Measurements from ENCODE around the gene SH2D3C. TPM values are rescaled to one million over a fixed set of nuclear protein-coding genes. Genes with fewer than 3 reads are reported as not detected.

Gene SH2D3C
- total and polyA plus RNA-seq, 4 donors = 34.5 to 51.5 (median 42.0) TPM

GRCh38 chr9:127773981-127774380, 4.5 kb downstream of the SH2D3C start:
- ATAC-seq (ENCODE audit: insufficient read depth, low FRiP score) (no peak), DNase-seq (no peak)
- 89 to 94% methylated on average over 10 of the region's 10 CpGs for WGBS, 2 donors
- Histone ChIP-seq H3K36me3 (ENCODE audit: control insufficient read depth in 4 of 4, insufficient read depth in 4 of 4, low read length in 4 of 4) (peaks cover 0 to 3% (median under 1%) of the 10 kb centered on the region in 4 donors), H3K4me1 (ENCODE audit: control insufficient read depth in 5 of 5, insufficient read depth in 5 of 5, low read length in 5 of 5) (peaks cover 0 to 18% (median 3%) of the 10 kb centered on the region in 5 donors), H3K4me3 (no peak overlapping the region), H3K9ac (ENCODE audit: insufficient read depth in 1 of 2, low read length in 2 of 2) (no peak overlapping the region), H3K27me3 (ENCODE audit: control insufficient read depth in 3 of 3, insufficient read depth in 3 of 3, low read length in 2 of 3) (no peaks in the 10 kb centered on the region), H3K9me3 (ENCODE audit: control insufficient read depth in 4 of 4, insufficient read depth in 3 of 4, low read length in 3 of 4) (no peaks in the 10 kb centered on the region), H3K27ac (ENCODE audit: low read depth in 1 of 2, low read length in 1 of 2) (no peak overlapping the region)
- TF ChIP-seq CTCF (IDR thresholded peaks at IDR 0.05; ENCODE audit: control extremely low read depth, extremely low read depth) = no peak

- Histone ChIP-seq H3K4me1 (ENCODE audit: control insufficient read depth in 5 of 5, insufficient read depth in 5 of 5, low read length in 5 of 5) (peaks cover 0 to 13% (median 1%) of the 10 kb centered on the region in 5 donors), H3K36me3 (ENCODE audit: control insufficient read depth in 4 of 4, insufficient read depth in 4 of 4, low read length in 4 of 4) (peaks cover 0 to 3% (median under 1%) of the 10 kb centered on the region in 4 donors), H3K9me3 (ENCODE audit: control insufficient read depth in 4 of 4, insufficient read depth in 3 of 4, low read length in 3 of 4) (no peaks in the 10 kb centered on the region), H3K27me3 (ENCODE audit: control insufficient read depth in 3 of 3, insufficient read depth in 3 of 3, low read length in 2 of 3) (no peaks in the 10 kb centered on the region), H3K4me3 (no peak overlapping the region), H3K27ac (ENCODE audit: low read depth in 1 of 2, low read length in 1 of 2) (no peak overlapping the region), H3K9ac (ENCODE audit: insufficient read depth in 1 of 2, low read length in 2 of 2) (no peak overlapping the region)
- no peak for DNase-seq
- ATAC-seq (ENCODE audit: insufficient read depth, low FRiP score) = no peak
- no peak for TF ChIP-seq CTCF (IDR thresholded peaks at IDR 0.05; ENCODE audit: control extremely low read depth, extremely low read depth)
- 83 to 90% methylated on average over 3 of the region's 3 CpGs for WGBS, 2 donors
Measured at GRCh38 chr9:127773272-127773671, 5.2 kb downstream of the SH2D3C start.

GRCh38 chr9:127772603-127773002, 5.9 kb downstream of the SH2D3C start:
- 93 to 97% methylated on average over 5 of the region's 5 CpGs for WGBS, 2 donors
- no peak overlapping the region for H3K9ac ChIP-seq (ENCODE audit: insufficient read depth in 1 of 2, low read length in 2 of 2)
- ATAC-seq (ENCODE audit: insufficient read depth, low FRiP score) = no peak

More at GRCh38 chr9:127772603-127773002, 5.9 kb downstream of the SH2D3C start:
- Histone ChIP-seq H3K4me3 (no peak overlapping the region), H3K36me3 (ENCODE audit: control insufficient read depth in 4 of 4, insufficient read depth in 4 of 4, low read length in 4 of 4) (peaks cover 0 to 3% (median under 1%) of the 10 kb centered on the region in 4 donors), H3K9me3 (ENCODE audit: control insufficient read depth in 4 of 4, insufficient read depth in 3 of 4, low read length in 3 of 4) (no peaks in the 10 kb centered on the region), H3K27me3 (ENCODE audit: control insufficient read depth in 3 of 3, insufficient read depth in 3 of 3, low read length in 2 of 3) (no peaks in the 10 kb centered on the region), H3K4me1 (ENCODE audit: control insufficient read depth in 5 of 5, insufficient read depth in 5 of 5, low read length in 5 of 5) (peaks cover 0 to 18% (median 4%) of the 10 kb centered on the region in 5 donors), H3K27ac (ENCODE audit: low read depth in 1 of 2, low read length in 1 of 2) (no peak overlapping the region)
- no peak for DNase-seq
- no peak for TF ChIP-seq CTCF (IDR thresholded peaks at IDR 0.05; ENCODE audit: control extremely low read depth, extremely low read depth)
